Effector CD8-positive, alpha-beta T cell (primary cell): ENCODE results near the gene LMBRD2.
"Not testable (repeated sequence)": the region's sequence is repeated elsewhere in the genome, so short reads cannot be mapped to it uniquely, and the experiment has no call there.

Source experiments
- DNase-seq: peaks from one replicate; lab custom pipeline; 2025; lab: John Stamatoyannopoulos, UW
- total RNA-seq, 4 experiments: gene quantifications; one replicate each; lab custom pipeline; 2026; lab: John Stamatoyannopoulos, UW

Gene LMBRD2
- total RNA-seq: 30.3 to 49.6 (median 38.3) reads per million in 4 experiments

DNA sequence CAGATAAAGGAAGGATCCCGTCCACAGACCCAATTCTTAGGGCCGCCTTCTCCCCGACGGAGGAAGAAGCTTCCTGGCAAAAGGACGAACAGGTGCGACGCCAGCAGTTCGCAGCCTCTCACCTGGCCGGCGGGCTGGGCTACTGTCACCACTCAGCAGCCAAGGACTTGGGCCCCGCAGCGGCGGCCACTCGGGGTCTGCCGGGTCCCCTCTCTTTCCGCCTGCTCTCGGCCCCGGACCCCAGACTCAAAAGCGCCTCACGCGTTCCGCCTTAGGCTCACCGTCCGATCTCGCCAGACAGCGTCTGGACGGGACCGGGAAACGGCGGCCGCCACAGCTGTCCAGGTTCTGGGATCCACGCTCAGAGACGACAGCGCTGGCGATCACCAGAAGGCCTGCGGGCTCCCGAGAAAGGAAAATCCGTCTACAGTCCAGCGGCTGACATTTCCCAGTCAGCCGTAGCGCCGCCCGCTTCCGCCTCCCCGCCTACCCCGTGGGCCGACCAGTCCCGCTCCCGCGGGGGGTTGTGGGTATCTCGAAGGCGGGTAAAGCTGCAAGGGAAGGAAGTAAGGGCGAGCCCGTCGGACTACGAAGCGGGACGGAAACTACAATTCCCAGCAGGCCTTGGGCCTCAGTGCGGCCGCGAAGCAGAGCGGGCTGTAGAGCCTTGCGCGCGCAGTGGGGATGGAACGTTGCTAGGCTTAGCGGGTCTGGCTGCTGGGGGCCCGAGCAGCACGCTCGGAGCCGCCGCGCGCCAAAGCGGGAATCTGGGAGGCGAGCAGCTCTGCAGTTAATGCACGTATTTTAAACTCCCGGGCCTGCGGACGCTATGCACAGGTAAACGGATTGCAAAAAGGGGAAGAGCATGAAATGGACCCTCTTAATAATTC is at the start of gene LMBRD2, which contains the start of gene SKP2:
Gene LMBRD2, minus strand, starts transcription at position 454 of the 890 bp plus-strand sequence. CDS start 8,538 bp downstream, outside the sequence.
Gene SKP2, plus strand, starts transcription at position 678 of the 890 bp plus-strand sequence. Its CDS starts 152 bp downstream, at position 830.
- DNase-seq: peak; percentile 96

DNA sequence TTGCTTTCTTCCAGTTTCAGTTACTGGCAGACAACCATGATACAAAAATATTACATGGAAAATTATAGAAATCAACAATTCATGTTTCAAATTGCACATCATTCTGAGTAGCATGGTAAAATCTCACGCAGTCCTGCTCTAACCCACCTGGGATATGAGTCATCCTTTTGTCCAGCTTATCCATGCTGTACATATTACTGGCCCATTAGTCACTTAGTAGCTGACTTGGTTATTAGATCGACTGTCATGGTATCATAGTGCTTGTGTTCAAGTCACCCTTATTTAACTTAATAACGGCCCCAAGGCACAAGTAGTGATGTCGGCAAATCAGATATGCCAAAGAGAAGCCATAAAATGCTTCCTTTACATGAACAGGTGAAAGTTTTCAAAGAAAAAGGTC is 48.8 kb upstream of the LMBRD2 start:
- no peak for DNase-seq

DNA sequence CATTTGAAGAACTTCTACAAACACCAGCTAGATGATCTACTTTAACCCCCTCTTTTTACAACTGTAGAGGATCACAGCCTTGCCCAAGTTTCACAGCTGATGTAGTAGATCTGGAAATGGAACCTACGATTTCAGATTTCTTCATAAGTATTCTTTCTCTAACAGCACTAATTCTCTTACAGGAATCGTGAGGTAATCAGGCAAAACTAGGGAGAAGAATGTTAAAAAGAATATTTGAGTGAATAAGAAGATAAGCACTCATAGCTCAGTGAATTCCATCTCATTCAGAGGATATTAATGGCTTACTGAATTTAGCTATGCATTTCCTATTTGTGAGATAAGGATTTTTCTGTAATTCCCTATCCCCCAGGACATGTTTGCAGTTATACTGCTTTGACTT is 47.9 kb upstream of the LMBRD2 start:
- DNase-seq: no peak

DNA sequence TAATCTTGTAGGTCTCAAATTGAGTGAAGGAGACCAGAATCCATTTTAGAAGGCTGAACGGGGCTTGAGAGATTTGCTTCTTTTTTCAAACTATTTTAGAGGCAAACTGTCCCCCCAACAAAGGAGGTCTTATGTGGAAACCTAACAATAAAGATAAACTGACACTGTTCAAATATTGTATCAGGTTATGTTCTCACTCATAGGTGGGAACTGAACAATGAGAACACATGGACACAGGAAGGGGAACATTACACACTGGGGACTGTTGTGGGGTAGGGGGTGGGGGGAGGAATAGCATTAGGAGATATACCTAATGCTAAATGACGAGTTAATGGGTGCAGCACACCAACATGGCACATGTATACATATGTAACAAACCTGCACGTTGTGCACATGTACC is 47.1 kb upstream of the LMBRD2 start:
- not testable (repeated sequence) for DNase-seq

DNA sequence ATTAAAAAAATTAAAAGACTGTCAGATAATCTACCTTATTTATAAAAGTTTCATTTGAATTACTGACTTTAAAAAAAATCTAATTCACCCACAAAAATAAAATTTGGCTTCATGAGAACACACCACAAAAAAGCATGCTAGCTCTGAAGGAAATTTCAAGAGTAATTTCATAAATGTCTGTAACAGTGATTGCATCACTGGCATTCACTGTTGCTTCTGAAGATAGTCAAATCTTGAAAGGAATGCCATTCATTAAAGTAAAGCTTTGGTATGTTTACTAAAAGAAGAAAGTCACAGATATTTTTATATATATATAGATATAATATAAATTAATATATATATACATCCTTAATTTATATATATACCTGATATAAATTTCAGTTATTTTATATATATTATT is 46.6 kb upstream of the LMBRD2 start:
- no peak for DNase-seq

DNA sequence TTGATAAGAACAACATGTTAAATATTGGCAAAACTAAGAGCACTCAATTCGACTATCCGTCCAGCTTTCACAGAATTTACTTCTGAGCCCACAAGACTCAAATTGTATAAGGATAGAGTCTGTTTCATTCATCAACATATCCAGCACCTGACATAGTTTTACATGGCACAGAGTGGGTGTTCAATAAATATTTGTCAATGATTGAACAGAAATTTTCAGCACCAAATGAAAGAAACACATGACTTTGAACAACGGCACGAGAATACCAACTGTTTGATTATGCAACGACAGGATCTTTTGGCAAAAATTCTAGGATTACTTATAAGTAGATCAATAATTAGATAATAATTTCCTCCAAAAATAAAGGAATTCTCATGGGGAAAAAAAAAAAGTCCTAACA is 42.1 kb upstream of the LMBRD2 start:
- DNase-seq: no peak

DNA sequence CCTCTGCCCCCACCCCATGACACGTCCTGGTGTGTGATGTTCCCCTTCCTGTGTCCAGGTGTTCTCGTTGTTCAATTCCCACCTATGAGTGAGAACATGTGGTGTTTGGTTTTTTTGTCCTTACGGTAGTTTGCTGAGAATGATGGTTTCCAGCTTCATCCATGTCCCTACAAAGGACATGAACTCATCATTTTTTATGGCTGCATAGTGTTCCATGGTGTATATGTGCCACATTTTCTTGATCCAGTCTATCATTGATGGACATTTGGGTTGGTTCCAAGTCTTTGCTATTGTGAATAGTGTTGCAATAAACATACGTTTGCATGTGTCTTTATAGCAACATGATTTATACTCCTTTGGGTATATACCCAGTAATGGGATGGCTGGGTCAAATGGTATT is 32.7 kb upstream of the LMBRD2 start:
- DNase-seq: not testable (repeated sequence)

DNA sequence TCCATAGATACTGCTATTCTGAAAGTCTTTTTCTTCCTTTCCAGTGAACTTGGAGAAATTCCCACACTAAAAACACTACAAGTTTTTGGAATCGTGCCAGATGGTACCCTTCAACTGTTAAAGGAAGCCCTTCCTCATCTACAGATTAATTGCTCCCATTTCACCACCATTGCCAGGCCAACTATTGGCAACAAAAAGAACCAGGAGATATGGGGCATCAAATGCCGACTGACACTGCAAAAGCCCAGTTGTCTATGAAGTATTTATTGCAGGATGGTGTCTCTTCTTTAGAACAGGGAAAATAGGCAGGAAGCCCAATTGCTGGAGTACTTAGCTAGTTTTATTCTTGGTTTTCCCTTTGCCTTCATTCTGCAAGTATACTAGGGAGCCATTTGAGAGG is 30.1 kb upstream of the LMBRD2 start:
- no peak for DNase-seq

DNA sequence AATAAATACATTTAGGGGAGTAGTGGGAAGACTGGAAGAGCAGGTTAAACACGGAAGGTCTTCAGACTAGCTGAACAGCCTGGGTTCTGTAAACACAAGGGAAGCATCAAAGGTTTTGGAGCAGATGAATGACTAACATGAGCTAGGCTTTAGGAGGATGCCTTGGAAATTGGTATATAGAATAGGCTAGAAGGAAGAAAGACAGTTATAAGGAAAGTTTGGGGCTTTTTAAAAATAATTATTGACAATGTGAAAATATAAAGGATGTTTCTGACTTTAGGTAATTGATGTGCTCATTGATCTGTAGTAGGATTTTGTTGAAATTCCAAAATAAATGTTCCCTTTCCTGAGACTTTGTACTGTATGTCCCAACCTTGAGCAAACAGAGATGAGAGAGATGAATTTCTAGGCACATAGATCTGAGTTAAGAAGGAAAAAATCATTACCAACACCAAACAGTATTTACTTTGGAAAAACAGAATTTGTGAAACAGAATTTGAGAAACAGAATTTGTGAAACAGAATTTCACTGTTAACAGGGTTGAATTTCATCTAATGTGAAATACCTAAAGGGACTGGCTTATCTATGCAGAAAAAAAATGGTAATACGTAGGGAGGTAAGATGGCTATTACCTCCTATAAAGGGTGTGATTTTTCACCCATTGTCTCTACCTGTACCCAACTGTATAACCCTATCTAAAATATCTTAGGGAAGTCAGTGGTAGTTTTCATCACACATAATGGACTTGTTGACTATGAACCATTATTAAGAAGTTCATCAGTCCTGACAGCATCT is 29.1 kb upstream of the LMBRD2 start:
- DNase-seq: no peak

DNA sequence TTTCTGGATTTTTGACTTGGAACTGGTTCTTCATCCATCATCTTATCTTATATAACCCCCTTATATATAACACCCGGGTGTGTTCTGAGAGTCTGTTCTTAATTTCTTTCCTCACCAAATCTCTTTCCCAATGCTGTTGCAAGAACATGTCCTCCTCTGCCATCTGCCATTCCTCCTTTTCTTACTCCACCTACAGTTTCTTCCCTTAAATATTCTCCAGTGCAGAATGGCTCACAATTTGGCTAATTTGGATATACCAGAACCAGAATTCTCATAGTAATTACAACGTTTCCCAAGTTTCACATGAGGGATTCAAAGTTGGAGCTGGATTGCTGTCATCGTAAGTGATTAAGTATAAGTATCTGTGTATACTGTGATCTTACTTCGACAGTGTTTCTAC is 28.3 kb upstream of the LMBRD2 start:
- DNase-seq: no peak

DNA sequence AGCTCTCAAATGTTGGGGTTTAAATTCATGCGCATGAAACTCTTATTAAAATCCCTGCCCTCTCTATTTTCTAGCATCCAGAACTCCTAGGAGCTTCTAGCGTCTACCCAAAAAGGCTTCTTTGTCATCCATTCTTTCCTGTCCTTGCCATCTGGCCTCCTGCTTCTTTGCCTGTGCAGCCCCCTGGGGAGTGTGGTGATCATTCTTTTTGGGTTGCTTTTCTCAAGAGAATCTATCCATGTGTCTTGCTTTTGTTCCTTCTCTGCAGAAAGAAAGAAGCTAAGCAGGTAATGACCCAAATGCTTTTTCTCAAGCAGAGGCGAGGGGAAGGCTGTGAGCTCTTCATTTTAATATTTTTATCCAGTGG is 26.8 kb upstream of the LMBRD2 start:
- DNase-seq: no peak

DNA sequence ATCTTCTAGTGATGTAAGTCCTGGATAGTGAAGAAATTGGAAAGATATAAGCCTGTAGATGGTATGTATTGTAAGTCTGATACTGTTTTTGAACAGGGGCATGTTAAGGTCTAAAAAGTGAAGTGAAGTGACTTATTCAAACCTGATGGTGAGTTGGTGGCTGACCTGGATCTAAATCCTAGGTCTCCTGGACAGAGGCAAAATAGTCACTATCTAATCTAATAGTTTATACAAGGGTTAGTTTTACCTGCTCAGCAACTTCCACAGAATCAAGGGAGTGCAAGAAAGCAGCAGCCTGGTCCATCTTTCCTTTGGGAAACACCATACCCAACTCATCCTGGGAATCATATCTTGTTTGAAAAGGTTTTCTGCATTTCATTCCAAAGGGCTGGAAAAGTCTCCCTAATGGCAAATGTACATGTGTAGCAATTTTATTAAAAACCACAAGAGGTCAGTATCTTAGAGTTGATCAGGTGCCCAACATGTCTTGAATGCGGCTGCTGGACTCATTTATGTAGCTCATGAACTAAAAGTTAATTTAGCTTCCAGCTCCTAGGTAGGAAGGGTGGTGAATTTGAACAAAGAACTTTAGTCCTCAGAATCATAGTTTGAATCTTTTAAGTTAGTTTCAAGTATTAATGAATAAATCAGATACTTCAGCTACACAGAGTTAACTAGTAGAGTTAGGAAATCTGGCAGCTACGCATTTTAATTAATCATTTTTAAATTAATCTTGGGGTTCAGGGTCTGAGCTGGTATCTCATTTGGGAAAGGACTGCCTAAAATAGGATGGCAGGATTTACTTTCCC is 26.2 kb upstream of the LMBRD2 start:
- no peak for DNase-seq

DNA sequence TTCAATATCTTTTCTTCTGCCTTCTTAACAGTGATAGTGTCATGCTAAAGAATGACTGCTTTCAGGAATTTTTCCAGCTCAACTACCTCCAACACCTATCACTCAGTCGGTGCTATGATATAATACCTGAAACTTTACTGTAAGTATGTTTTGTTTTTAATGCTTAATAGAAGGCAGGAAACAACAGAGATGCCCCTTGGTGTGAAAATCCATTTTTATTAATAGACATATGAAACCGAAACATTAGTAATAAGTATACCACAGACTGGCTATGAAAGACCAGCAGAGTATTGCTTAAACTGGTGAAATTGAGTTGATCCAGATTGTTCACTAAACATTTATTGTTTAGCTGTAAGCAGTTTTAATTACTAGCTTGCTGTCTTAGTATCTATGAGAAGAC is 25.5 kb upstream of the LMBRD2 start:
- no peak for DNase-seq

DNA sequence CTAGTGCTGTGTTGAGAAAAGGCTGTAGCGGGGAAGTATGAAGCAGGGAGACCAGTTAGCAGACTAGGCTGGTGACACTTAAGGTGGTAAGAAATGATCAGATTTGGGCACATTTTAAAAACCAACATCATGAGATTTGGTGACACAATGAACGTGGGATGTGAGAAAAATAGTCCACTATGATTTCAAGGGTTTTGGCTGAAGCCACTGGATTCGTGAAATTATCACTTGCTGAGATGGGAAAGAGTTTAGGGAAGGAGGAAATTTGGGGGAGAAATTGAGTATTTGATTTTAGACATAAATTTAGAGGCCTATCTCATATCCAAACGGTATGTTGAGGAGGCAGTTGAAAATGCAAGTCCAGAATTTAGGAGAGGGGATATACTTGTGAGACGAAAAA is 23.4 kb upstream of the LMBRD2 start:
- DNase-seq: no peak

DNA sequence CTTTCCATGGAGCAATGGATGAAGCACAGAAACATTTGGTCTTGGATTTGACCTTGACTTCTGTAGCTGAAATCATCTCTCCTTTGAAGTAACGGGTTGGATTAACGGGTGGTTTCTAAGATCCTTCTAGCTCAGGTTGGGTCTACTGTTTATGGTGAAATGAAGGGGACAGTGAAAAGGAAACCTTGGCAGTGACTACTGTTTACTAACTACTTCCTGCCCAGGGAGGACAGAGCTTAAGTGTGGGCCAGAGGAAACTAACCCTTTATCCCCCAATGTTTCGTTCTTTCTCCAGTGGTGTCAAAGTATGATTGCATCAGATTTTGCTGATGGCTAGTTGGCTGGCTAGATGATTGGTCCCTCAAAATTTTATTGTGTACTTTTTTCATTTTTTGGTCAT is 22.4 kb upstream of the LMBRD2 start:
- no peak for DNase-seq

DNA sequence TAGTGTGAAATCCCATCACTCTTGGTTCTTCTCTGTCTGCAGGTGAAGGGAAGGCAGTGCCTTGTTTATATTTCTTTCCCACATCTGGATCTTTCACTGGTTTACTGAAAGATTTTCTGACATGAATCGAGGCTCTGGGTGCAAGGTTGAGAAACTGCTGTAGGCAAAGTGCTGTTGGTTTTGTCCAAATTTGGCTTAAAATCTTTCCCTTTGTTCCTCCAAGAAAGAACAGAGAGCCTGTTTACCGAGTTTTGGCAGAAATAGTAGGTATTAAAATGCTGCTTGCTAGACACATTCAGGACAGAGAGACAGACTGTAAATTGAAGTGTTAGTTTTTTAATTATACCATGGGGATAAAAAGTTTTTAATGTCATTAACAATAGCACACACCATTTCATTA is 21.7 kb upstream of the LMBRD2 start:
- DNase-seq: no peak

DNA sequence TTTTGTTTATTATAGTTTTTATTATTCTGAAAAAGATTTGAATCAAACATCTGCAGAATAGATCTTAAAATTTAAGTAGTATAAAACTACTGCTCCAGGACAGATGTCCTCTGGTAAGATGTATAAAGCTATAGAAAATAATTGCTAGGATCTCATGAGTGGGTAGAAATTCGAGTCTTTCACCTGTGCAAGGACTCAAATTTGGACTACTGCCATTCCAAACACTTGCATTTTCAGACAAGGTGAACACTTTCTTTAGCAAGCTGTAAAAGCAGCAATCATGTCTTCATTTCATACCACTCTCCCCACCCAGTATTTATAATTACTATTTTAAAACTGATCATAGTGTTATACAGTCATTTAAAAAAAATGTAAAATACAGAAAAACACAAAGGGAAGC is 20.9 kb upstream of the LMBRD2 start:
- DNase-seq: no peak

DNA sequence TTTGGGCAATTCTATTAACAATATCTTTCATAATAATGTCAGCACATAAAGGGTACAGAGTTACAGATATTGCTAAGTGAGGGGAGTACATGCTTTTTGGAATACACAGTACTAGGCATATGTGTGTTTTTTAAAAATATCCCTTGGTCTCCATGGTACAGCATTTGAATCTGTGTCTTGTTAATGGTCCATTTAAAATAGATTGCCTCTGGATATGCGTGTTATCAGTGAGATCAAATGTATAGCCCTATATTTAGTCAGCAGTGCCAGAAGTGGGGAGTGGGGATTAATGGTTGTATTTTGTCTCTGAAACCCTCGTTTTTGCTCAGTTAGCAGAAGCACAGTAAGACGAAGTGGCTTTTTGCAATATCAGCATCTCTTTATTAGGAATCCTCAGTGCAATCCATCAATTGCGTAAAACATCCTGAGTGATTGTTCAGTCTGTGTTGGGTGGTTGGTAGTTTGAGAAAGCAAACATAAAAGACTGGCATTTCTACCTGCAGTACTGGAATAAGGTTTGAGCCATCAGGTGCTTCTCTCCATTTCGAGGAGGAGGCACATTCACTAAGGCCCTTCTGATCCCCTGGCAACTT is 19.2 kb upstream of the LMBRD2 start:
- no peak for DNase-seq

DNA sequence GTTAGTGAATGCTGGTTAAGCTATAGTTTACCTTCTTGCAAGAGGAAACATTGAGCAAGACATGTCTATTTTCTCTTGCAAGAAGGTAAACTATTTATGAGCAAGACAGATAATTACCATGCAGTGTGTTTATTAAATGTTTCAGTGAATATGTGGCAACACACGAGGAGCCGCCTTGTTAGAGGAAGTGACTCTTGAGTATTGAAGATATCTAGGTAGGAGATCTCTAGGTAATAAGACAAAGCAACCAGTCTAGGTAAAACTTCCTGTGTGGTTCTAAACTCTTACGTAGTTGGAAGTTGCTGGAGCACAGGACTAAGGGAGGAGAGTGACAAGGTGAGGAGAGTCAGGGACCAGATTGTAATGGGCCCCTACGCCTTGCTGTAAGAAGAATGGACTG is 17.1 kb upstream of the LMBRD2 start:
- no peak for DNase-seq

DNA sequence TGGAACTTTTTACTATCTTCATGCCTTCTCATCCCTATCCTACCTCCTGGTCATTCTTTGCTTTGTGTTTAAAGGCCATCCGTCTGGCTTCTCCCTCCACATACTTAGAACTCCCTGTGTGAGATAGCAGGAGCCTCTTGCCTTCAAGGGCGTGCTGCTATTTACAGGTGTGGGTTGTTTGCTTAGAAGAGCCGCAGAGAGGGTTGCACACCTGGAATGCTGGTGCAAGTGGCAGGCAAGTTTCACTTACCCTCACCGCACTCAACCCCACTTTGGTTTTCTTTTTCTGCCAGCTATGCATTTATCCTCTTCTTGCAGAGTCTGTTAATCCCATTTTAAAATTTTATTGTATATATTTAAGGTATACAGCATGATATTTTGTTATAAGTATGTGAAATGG is 12.8 kb upstream of the LMBRD2 start:
- no peak for DNase-seq

DNA sequence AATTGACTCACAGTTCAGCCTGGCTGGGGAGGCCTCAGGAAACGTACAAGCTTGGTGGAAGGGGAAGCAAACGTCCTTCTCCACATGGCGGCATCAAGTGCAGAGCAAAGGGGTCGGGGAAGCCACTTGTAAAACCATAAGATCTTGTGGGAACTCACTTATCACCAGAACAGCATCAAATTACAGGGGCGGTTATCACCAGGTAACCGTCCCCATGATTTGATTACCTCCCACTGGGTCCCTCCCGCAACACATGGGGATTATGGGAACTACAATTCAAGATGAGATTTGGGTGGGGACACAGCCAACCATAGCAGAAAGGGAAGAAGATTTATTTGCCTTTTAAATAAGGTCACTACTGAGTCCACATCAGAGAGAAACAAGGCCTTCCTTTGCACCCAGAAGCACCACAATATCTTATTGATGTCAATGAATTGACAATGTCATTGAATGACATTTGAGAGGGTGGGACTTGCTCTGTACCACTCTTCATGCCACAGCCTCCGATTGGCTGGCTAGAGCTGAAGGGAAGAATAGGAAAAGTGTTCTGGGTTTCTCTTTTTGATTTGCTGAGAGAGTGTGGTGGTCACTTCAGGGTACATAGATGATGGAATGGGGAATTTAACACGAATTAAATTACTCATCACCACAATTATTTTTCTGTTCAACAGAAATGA is 11.3 kb upstream of the LMBRD2 start:
- no peak for DNase-seq
